ENCODE data around the gene SPRYD4.
A peak's percentile ranks its signal among the peaks of the same experiment; 100 is the strongest.

Gene SPRYD4

DNA sequence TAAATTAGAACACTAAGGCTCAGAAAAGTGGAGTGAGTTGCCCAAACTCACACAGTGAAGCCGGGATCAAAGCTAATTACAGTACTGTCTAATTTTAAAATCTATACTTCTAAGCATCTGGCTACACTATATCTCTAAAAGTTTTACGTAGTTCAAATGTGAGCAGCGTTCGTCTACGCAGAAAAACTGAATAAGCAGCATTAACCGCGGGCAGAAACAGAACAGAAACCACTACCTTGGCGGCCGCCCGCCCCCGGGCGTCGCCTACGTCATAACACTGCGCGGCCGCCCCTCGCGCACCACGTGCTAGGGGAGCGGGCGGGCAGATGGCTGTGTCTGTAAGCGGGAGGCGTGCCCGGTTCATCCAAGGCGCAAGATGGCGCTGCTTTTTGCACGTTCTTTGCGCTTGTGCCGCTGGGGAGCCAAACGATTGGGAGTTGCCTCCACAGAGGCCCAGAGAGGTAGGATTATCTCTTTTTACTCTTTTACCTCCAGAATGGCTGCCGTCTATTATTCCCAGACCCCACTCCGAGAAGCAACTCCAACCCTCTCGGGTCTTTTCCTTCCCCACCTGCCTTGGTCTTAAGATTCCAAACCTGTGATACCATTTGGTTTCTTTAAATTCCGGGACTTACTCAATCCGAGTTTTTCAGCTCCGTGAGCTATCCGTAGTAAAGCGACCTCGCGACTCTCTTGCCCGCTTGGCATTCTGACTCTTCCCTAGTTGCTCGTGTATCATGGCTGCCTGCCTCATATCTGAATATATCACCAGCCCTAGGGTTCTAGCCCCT is at the start of gene SPRYD4:
TSS of gene SPRYD4 (plus strand) at position 363 of the 791 bp plus-strand sequence. CDS start at position 377, 14 bp downstream.
- TF ChIP-seq, protein P1, sequence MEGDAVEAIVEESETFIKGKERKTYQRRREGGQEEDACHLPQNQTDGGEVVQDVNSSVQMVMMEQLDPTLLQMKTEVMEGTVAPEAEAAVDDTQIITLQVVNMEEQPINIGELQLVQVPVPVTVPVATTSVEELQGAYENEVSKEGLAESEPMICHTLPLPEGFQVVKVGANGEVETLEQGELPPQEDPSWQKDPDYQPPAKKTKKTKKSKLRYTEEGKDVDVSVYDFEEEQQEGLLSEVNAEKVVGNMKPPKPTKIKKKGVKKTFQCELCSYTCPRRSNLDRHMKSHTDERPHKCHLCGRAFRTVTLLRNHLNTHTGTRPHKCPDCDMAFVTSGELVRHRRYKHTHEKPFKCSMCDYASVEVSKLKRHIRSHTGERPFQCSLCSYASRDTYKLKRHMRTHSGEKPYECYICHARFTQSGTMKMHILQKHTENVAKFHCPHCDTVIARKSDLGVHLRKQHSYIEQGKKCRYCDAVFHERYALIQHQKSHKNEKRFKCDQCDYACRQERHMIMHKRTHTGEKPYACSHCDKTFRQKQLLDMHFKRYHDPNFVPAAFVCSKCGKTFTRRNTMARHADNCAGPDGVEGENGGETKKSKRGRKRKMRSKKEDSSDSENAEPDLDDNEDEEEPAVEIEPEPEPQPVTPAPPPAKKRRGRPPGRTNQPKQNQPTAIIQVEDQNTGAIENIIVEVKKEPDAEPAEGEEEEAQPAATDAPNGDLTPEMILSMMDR (IDR thresholded peaks at IDR 0.05; ENCODE audit: low read depth, low read length): no peak
- peak within 1 kb of the TSS; percentile 94 to 97 for H3K4me3 ChIP-seq (replicated peaks in 1 of 2; ENCODE audit: low read depth in 2 of 2, low read length in 2 of 2)
- DNase-seq (ENCODE audit: low read depth in 2 of 2): peak; percentile 93 to 94

DNA sequence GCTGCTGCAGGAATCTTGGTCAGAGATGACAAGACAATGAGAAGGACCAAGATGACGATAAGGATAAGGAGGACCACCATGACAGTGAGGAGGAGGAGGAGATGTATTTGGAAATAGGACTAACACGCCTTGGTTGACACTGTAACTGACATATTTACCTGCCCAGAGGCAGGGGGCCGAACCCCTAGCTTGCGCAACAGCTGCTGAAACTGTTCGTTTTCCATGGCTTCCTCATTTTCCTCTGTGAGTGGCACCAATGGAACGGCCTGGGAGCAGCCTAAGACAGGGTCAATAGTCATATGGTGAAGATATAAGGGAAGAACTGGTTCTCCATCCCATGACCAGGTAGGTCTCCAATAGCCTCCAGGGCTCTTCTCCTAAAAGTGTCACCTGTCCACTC is 48.0 kb upstream of the SPRYD4 start:
- no peak for DNase-seq (ENCODE audit: low read depth in 2 of 2)
- TF ChIP-seq, protein P1 (IDR thresholded peaks at IDR 0.05; ENCODE audit: low read depth, low read length): no peak
- no peak overlapping the region for H3K4me3 ChIP-seq (replicated peaks in 1 of 2; ENCODE audit: low read depth in 2 of 2, low read length in 2 of 2)

DNA sequence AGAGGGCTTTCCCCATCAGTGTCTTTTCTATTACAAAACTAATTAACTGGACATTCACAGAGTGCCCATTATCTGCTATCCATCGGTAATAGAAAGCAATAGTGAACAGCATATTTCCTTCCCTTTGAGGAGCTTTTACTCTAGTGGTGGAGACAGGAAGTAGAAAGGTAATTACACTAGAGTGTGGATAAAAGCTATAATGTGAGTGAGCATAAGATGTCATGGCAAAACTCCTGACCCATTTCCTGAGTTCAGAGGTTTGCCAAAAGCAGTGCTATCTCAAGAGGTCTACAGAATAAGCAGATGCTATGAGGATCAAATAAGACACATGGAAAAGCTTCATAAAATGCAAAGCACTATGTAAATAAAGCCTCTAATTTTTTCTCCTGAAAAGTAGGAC is 43.2 kb upstream of the SPRYD4 start:
- no peak overlapping the region for H3K4me3 ChIP-seq (replicated peaks in 1 of 2; ENCODE audit: low read depth in 2 of 2, low read length in 2 of 2)
- no peak for DNase-seq (ENCODE audit: low read depth in 2 of 2)
- TF ChIP-seq, protein P1 (IDR thresholded peaks at IDR 0.05; ENCODE audit: low read depth, low read length): no peak

DNA sequence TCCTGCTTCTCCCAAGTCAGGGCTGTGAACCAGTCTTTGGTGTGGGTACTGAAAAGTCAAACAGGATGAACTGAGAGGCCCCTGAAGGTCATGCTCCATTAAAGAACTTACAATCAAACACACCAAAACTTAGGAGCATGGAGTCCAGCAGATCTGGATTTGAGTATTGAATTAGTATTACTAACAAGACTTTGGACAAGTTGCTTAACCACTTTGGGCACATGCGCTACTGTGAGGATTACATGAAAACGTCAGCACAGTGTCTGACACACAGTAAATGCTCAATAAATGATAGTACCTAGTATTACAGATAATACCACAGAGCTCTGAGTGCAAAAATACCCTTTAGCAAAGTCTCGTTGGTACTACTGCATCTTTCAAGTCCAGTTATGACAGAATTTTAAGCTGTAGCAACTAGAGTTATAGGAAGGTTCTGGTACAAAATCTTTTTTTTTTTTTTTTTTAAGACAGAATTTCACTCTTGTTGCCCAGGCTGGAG is 42.4 kb upstream of the SPRYD4 start:
- no peak overlapping the region for H3K4me3 ChIP-seq (replicated peaks in 1 of 2; ENCODE audit: low read depth in 2 of 2, low read length in 2 of 2)
- DNase-seq (ENCODE audit: low read depth in 2 of 2): no peak
- TF ChIP-seq, protein P1 (IDR thresholded peaks at IDR 0.05; ENCODE audit: low read depth, low read length): no peak

DNA sequence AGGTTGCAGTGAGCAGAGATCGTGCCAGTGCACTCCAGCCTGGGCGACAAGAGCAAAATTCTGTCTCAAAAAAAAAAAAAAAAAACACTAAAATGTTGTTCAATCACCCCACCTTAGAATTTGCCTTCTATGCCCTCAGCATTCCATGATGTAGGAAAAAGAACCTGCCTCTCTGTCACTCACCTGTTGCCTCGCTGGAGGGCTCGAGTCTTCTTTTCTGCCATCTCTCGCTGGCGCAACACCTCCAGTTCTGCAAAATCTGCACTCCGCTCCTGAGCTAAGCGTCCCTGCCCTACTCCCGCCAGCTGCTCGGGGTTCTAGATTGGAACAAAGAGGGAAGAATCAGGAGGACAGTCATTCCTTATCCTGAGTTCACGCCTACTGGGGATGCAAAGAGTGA is 37.1 kb upstream of the SPRYD4 start:
- H3K4me3 ChIP-seq (replicated peaks in 1 of 2; ENCODE audit: low read depth in 2 of 2, low read length in 2 of 2): no peak overlapping the region
- TF ChIP-seq, protein P1 (IDR thresholded peaks at IDR 0.05; ENCODE audit: low read depth, low read length): no peak
- no peak for DNase-seq (ENCODE audit: low read depth in 2 of 2)

DNA sequence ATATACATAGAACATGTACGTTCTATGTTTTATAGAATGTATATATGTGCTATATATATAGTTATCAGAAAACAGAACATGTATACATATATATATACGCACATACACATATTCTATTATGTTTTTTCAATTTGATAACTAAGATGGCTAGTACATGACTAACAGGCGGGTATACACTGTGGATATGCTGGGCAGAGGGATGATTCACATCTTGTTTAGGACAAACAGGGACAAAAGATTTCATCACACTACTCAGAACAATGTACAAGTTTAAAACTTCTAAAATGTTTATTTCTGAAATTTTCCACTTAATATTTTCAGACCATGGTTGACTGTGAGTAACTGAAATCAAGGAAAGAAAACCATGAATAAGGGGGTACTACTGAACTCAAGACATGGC is 36.5 kb upstream of the SPRYD4 start:
- TF ChIP-seq, protein P1 (IDR thresholded peaks at IDR 0.05; ENCODE audit: low read depth, low read length): no peak
- no peak overlapping the region for H3K4me3 ChIP-seq (replicated peaks in 1 of 2; ENCODE audit: low read depth in 2 of 2, low read length in 2 of 2)
- peak; percentile 59 to 83 for DNase-seq (ENCODE audit: low read depth in 2 of 2)

Data from cardiac fibroblast (primary cell).